ENCODE results near the gene TRIM45.

The TRIM45 gene

DNA sequence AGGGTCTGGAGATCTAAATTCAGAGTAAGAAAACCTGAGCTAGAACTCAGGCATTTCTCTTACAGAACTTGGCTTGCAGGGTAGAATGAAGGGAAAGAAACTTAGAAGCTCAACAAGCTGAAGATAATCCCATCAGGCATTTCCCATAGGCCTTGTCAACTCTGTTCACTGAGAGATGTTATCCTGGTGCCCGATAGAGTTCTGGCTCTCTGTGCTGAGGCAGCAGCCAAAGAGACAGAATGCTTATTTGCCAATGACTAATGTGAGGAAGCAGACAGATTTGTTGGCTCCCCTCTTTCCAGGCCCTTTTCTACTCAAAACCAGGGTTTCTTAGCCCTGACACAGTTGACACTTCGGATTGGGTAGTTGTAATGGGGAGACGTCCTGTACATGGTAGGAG lies 22.3 kb upstream of the TRIM45 start:
- TF ChIP-seq CTCF (IDR thresholded peaks at IDR 0.05; ENCODE audit: low read depth, low read length) = no peak
- in situ Hi-C loops (cut with HindIII; ENCODE audit: low sequenced_read_pairs) = no loop called here
- no peak for DNase-seq (ENCODE audit: low read depth, low spot score)
- no peak overlapping the region for H3K4me3 ChIP-seq (ENCODE audit: low read depth, low read length)

- no peak for DNase-seq (ENCODE audit: low read depth, low spot score)
- in situ Hi-C loops (cut with HindIII; ENCODE audit: low sequenced_read_pairs) = no loop called here
- no peak overlapping the region for H3K4me3 ChIP-seq (ENCODE audit: low read depth, low read length)
- no peak for TF ChIP-seq CTCF (IDR thresholded peaks at IDR 0.05; ENCODE audit: low read depth, low read length)
These were observed 21.6 kb upstream of the TRIM45 start for GRCh38 chr1:117143172-117143571.

- no peak for TF ChIP-seq CTCF (IDR thresholded peaks at IDR 0.05; ENCODE audit: low read depth, low read length)
- DNase-seq (ENCODE audit: low read depth, low spot score) = peak; percentile 13
- in situ Hi-C loops (cut with HindIII; ENCODE audit: low sequenced_read_pairs) = no loop called here
- H3K4me3 ChIP-seq (ENCODE audit: low read depth, low read length) = no peak overlapping the region
These were observed 20.7 kb upstream of the TRIM45 start for GRCh38 chr1:117142200-117142599.

- DNase-seq (ENCODE audit: low read depth, low spot score) = no peak
- in situ Hi-C loops (cut with HindIII; ENCODE audit: low sequenced_read_pairs) = no loop called here
These were observed 17.0 kb upstream of the TRIM45 start for GRCh38 chr1:117138561-117138960.

DNA sequence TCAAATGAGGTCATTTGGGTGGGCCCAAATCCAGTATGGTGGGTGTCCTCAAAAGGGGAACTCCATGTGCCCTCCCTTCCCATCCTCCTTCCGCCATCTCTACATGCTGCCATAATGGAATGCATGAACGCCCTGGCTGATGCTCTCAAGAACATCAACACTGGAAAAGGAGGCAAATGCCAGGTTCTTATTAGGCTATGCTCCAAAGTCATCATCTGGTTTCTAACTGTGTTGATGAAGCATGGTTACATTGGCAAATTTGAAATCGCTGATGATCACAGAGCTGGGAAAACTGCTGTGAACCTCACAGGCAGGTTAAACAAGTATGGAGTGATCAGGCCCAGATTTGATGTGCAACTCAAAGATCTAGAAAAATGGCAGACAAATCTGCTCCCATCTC lies 16.6 kb upstream of the TRIM45 start:
- in situ Hi-C loops (cut with HindIII; ENCODE audit: low sequenced_read_pairs) = no loop called here
- TF ChIP-seq CTCF (IDR thresholded peaks at IDR 0.05; ENCODE audit: low read depth, low read length) = no peak
- DNase-seq (ENCODE audit: low read depth, low spot score) = no peak

More at GRCh38 chr1:117138561-117138960, 17.0 kb upstream of the TRIM45 start:
- no peak overlapping the region for H3K4me3 ChIP-seq (ENCODE audit: low read depth, low read length)
- TF ChIP-seq CTCF (IDR thresholded peaks at IDR 0.05; ENCODE audit: low read depth, low read length) = no peak

GRCh38 chr1:117137281-117137855 lies 15.8 kb upstream of the TRIM45 start:
- no peak overlapping the region for H3K4me3 ChIP-seq (ENCODE audit: low read depth, low read length)
- DNase-seq (ENCODE audit: low read depth, low spot score) = no peak
- TF ChIP-seq CTCF (IDR thresholded peaks at IDR 0.05; ENCODE audit: low read depth, low read length) = no peak
- in situ Hi-C loops (cut with HindIII; ENCODE audit: low sequenced_read_pairs) = no loop called here

More for the DNA sequence above, 16.6 kb upstream of the TRIM45 start:
- H3K4me3 ChIP-seq (ENCODE audit: low read depth, low read length) = no peak overlapping the region

DNA sequence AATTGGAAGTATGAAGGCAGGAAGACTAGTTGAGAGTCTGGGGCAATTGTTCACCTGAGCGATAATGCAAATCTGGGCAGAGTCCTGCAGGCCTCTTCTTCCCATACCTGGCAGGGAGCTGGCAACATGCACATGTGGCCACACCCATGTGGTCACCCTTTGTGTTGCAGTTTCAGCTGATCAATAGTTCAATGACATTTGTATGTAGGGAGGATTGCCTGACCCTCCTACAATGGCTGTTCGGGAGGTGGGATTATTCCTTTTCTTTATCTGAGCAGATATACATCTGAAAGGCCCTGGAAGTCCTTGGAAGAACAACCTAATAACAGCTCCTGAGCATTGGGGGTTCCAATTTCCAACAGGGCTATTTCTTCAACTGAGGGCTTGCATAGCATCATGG lies 15.2 kb upstream of the TRIM45 start:
- in situ Hi-C loops (cut with HindIII; ENCODE audit: low sequenced_read_pairs) = no loop called here
- DNase-seq (ENCODE audit: low read depth, low spot score) = no peak
- TF ChIP-seq CTCF (IDR thresholded peaks at IDR 0.05; ENCODE audit: low read depth, low read length) = no peak
- no peak overlapping the region for H3K4me3 ChIP-seq (ENCODE audit: low read depth, low read length)
